CD4-positive, CD25-positive, alpha-beta regulatory T cell (primary cell): ENCODE measurements around the gene TXLNA. TPM values are rescaled to one million over a fixed set of nuclear protein-coding genes. Genes with fewer than 3 reads are reported as not detected.

Experiments
- ATAC-seq, 2 donors: fragments of 150-1000 bp; cut with Tn5 transposase; one replicate each; pipeline ENCODE4 v1.10.0; 2021; ENCODE audit warnings: low read depth in 2 of 2, moderate number of reproducible peaks in 2 of 2, moderate library complexity in 1 of 2
- DNase-seq, 3 donors: peaks; one replicate each; pipeline versions ENCODE4 v3.0.0 to v3.0.0-alpha.2; 2012 to 2022; ENCODE audit warnings: mixed read lengths in 1 of 3
- H3K27ac ChIP-seq: one replicate; pipeline ENCODE4 v1.7.0; 2013; ENCODE audit warnings: mild to moderate bottlenecking, low read length; ENCODE audit not compliant: insufficient read depth, poor library complexity, severe bottlenecking
- H3K27me3 ChIP-seq: one replicate; pipeline ENCODE4 v1.7.0; 2013; ENCODE audit warnings: low read length; ENCODE audit not compliant: control insufficient read depth, insufficient read depth
- H3K36me3 ChIP-seq: one replicate; pipeline ENCODE4 v1.7.0; 2013; ENCODE audit warnings: mild to moderate bottlenecking, low read length, moderate library complexity; ENCODE audit not compliant: control insufficient read depth, insufficient read depth
- H3K4me1 ChIP-seq: 2 replicates; pipeline ENCODE4 v1.7.0; 2013; ENCODE audit warnings: mild to moderate bottlenecking, low read length; ENCODE audit not compliant: insufficient read depth, control insufficient read depth, poor library complexity, severe bottlenecking
- H3K4me3 ChIP-seq: one replicate; pipeline ENCODE4 v1.7.0; 2013; ENCODE audit warnings: low read depth, mild to moderate bottlenecking, low read length, moderate library complexity
- H3K9me3 ChIP-seq, 2 experiments: 1 replicate in 1 of 2; 2 replicates in 1 of 2; pipeline ENCODE4 v1.7.0; 2013; ENCODE audit warnings: low read length in 2 of 2, mild to moderate bottlenecking in 1 of 2, moderate library complexity in 1 of 2; ENCODE audit not compliant: control insufficient read depth in 2 of 2
- H3K27ac Mint-ChIP-seq, 3 donors: one replicate each; pipeline ENCODE4 v1.8.0; 2020 to 2022; ENCODE audit warnings: mild to moderate bottlenecking in 3 of 3, mixed read lengths in 3 of 3, moderate library complexity in 2 of 3
- H3K27me3 Mint-ChIP-seq: one replicate; pipeline ENCODE4 v1.8.0; 2022; ENCODE audit warnings: mild to moderate bottlenecking, mixed read lengths
- H3K36me3 Mint-ChIP-seq: one replicate; pipeline ENCODE4 v1.8.0; 2020; ENCODE audit warnings: mixed read lengths
- H3K4me1 Mint-ChIP-seq, 4 donors: one replicate each; pipeline ENCODE4 v1.8.0; 2020 to 2022; ENCODE audit warnings: mixed read lengths in 4 of 4, mild to moderate bottlenecking in 1 of 4
- H3K4me3 Mint-ChIP-seq, 4 donors: one replicate each; pipeline ENCODE4 v1.8.0; 2020 to 2022; ENCODE audit warnings: mild to moderate bottlenecking in 4 of 4, mixed read lengths in 4 of 4, moderate library complexity in 3 of 4
- H3K9me3 Mint-ChIP-seq, 7 donors: one replicate each; pipeline ENCODE4 v1.8.0; 2020 to 2022; ENCODE audit warnings: mixed read lengths in 7 of 7, mild to moderate bottlenecking in 3 of 7, moderate library complexity in 2 of 7
- polyA plus RNA-seq, 4 donors: library from polyadenylated mRNA; unstranded; fragments of 300-500 nt; fragmentation: Illumina TruSeq; gene quantifications; one replicate each; pipeline ENCODE4 v1.2.3, GENCODE V29; 2021
- total RNA-seq: library from RNA; stranded (reverse); gene quantifications from one replicate; pipeline ENCODE4 v1.2.3, GENCODE V29; 2022

TXLNA gene
- total and polyA plus RNA-seq, 5 donors from 2014 or later: 22.4 to 30.9 (median 25.0) TPM

DNA sequence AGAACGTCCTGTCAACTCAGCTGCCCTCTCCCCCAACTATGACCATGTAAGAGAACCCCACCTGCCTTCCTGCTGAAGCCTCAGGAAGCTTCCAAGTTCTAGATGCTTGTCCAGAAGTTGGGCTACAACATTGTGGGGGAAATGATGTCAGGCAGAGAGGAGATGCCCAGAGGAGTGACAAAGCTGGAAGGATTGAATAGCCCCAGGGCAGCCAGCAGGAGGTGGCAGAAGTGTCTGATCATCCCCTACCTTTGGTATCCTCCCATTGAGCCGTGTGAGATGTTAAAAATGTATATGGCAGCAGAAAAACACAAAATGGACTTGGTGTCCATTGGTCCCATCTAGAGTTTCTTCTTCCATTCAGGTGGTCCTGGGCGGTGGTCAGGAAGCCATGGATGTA, 49.3 kb downstream of the TXLNA start:
- Histone ChIP-seq H3K36me3 (peaks cover 68% of the 10 kb centered on the region), H3K4me1 (peaks cover 6% of the 10 kb centered on the region), H3K4me3 (no peak overlapping the region), H3K27me3 (no peaks in the 10 kb centered on the region), H3K27ac (no peak overlapping the region), H3K9me3 (no peaks in the 10 kb centered on the region)
- Mint-ChIP-seq H3K4me1 (peaks cover 4 to 17% (median 11%) of the 10 kb centered on the region in 4 donors), H3K4me3 (no peak overlapping the region), H3K36me3 (peaks cover 31% of the 10 kb centered on the region), H3K27ac (peak overlapping the region in 1 of 3 donors; percentile 45), H3K27me3 (no peaks in the 10 kb centered on the region), H3K9me3 (no peaks in the 10 kb centered on the region)
- ATAC-seq: no peak
- no peak for DNase-seq

DNA sequence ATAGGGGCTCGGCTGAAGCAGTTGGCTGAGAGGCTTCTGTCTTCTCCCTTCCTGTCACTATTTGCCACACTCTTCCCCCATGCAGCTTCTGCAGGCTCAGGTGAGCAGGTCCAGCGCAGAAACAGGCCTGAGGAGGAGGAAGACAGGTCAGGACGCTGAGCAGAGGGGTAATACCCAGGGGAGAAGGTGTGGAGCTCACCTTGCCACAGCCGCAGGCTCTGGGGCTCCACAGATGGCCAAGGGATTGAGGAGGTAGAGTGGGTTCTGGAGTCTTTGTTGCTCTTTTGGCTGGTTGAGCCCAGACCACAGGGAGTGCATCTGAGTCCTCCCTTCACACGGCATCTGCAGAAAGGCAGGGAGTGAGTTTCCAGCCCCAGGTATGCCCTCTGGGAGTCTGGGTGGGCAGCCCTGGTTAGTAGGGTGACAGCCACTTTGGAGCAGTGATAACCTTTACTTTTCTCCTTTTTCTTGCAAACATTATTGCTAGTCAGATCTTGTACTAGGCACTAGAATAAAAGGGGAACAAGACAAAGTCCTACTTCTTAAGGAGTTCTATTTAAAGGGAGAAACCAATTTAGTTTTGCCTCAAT, 52.5 kb downstream of the TXLNA start:
- no peaks in the 10 kb centered on the region for H3K9me3 ChIP-seq
- peaks cover 43% of the 10 kb centered on the region for H3K36me3 ChIP-seq
- DNase-seq: no peak
- H3K27ac ChIP-seq: no peak overlapping the region
- H3K4me3 ChIP-seq: no peak overlapping the region
- ATAC-seq: no peak
- no peaks in the 10 kb centered on the region for H3K4me1 ChIP-seq
- H3K27me3 ChIP-seq: no peaks in the 10 kb centered on the region
- Mint-ChIP-seq H3K27me3 (no peaks in the 10 kb centered on the region), H3K4me3 (no peak overlapping the region), H3K27ac (peak overlapping the region in 2 of 3 donors; percentile 58 to 63), H3K9me3 (no peaks in the 10 kb centered on the region), H3K4me1 (peaks cover 0 to 10% (median 3%) of the 10 kb centered on the region in 4 donors), H3K36me3 (peaks cover 20% of the 10 kb centered on the region)

DNA sequence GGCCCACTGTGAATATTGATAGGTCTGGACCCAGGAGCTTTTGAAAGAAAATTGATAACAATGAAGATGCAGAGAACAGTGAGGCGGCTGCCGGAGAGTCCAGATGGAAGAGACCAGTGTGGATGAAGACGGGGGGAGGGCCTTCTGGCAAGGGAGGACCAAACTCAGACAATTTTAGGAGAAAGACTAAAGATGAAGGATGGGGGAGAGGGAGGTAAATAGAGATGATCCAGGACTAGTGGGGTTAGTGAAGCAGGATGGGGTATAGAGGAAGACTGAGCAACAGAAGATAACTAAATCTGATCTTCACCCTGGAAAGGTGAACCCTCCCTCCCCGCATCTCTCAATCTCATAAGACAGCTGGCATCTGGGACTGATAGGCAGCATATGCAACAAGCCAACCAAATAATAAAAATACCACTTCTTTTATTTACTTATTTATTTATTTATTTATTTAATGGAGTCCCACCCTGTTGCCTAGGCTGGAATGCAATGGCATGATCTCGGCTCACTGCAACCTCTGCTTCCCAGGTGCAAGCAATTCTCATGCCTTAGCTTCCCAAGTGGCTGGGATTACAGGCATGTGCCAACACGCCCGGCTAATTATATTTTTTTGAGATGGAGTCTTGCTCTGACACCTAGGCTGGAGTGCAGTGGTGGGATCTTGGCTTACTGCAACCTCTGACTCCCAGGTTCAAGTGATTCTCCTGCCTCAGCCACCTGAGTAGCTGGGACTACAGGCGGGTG, 53.3 kb downstream of the TXLNA start:
- no peaks in the 10 kb centered on the region for H3K4me1 ChIP-seq
- H3K4me3 ChIP-seq: no peak overlapping the region
- Mint-ChIP-seq H3K4me3 (no peak overlapping the region), H3K36me3 (peaks cover 14% of the 10 kb centered on the region), H3K9me3 (no peaks in the 10 kb centered on the region), H3K27me3 (no peaks in the 10 kb centered on the region), H3K27ac (peak overlapping the region in 2 of 3 donors; percentile 58 to 79), H3K4me1 (peaks cover 0 to 7% (median 1%) of the 10 kb centered on the region in 4 donors)
- ATAC-seq (no peak), DNase-seq (no peak)
- no peak overlapping the region for H3K27ac ChIP-seq
- no peaks in the 10 kb centered on the region for H3K9me3 ChIP-seq
- peaks cover 37% of the 10 kb centered on the region for H3K36me3 ChIP-seq
- no peaks in the 10 kb centered on the region for H3K27me3 ChIP-seq

DNA sequence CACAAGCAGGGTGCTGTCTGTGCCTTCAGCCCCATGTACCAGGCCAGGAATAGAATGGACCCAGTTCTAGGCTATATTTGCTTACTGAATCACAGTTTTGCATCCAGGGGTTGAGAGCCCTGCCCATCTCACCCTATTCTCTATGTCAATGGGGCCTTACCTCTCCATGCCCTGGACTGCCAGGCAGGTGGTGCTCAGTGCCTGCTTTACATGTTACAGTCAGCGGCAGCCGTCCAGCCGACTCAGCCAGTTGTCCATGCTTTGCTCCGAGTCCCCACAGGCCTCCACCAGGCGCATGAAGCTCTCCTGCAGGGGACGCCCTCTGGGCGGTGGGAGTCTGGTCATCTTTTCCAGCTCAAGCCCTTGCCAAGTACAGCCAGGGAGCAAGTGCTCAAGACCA, 55.3 kb downstream of the TXLNA start:
- Mint-ChIP-seq H3K36me3 (no peaks in the 10 kb centered on the region), H3K4me1 (peaks cover 0 to 5% (median under 1%) of the 10 kb centered on the region in 4 donors), H3K4me3 (no peak overlapping the region), H3K27me3 (no peaks in the 10 kb centered on the region), H3K9me3 (no peaks in the 10 kb centered on the region), H3K27ac (no peak overlapping the region)
- H3K4me1 ChIP-seq: peaks cover under 1% of the 10 kb centered on the region
- peaks cover 21% of the 10 kb centered on the region for H3K36me3 ChIP-seq
- H3K27ac ChIP-seq: no peak overlapping the region
- no peaks in the 10 kb centered on the region for H3K27me3 ChIP-seq
- no peaks in the 10 kb centered on the region for H3K9me3 ChIP-seq
- ATAC-seq: no peak
- DNase-seq: no peak
- H3K4me3 ChIP-seq: no peak overlapping the region

DNA sequence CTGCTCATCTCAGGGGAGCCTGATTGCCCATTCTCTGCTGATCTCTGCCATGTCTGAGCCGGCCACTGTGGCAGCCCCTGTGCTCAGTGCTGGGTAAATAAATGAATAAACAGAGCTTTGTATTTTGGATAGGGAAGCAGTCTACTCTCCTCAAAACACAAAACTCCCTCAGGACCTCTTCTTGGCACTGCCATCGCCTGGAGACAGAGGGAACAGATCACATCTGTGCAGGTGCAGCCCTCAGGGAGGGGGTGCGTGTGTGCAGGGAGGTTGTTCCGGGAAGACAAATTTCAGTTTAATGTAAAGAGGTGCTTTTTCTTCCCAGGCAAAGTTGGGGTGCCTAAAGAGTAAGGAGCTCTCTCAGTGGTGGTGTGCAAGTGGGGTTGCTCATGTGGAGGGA, 59.9 kb downstream of the TXLNA start:
- Histone ChIP-seq H3K4me1 (peaks cover 22% of the 10 kb centered on the region), H3K9me3 (no peaks in the 10 kb centered on the region), H3K27ac (no peak overlapping the region), H3K4me3 (no peak overlapping the region), H3K36me3 (no peaks in the 10 kb centered on the region), H3K27me3 (no peaks in the 10 kb centered on the region)
- Mint-ChIP-seq H3K27ac (peak overlapping the region in 1 of 3 donors; percentile 53), H3K9me3 (no peaks in the 10 kb centered on the region), H3K4me1 (peaks cover 0 to 21% (median 9%) of the 10 kb centered on the region in 4 donors), H3K36me3 (no peaks in the 10 kb centered on the region), H3K4me3 (peak overlapping the region; percentile 82 to 96 (median 92)), H3K27me3 (no peaks in the 10 kb centered on the region)
- ATAC-seq: no peak
- no peak for DNase-seq

DNA sequence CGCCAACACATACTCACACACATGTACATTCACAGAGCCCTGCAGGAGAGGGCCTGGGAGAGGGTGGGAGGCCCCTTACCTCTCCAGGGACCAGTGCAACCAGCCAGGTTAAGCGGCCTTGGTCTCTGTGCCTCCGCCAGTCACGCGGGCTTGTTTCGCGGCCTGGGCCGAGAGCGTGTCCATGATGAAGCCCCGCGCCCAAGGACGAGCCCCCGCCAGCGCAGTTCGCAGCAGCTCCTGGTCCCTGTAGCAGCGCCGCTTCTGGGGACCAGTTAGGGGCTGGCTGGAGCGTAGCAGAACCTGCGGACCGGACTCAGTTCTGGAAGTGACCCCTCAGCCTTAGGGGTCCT, 60.3 kb downstream of the TXLNA start:
- no peaks in the 10 kb centered on the region for H3K9me3 Mint-ChIP-seq
- peak overlapping the region in 1 of 3 donors; percentile 89 for H3K27ac Mint-ChIP-seq
- Histone ChIP-seq H3K9me3 (no peaks in the 10 kb centered on the region), H3K27ac (no peak overlapping the region), H3K4me3 (no peak overlapping the region), H3K36me3 (no peaks in the 10 kb centered on the region), H3K4me1 (peaks cover 22% of the 10 kb centered on the region), H3K27me3 (no peaks in the 10 kb centered on the region)
- H3K36me3 Mint-ChIP-seq: no peaks in the 10 kb centered on the region
- ATAC-seq (no peak), DNase-seq (no peak)
- H3K4me1 Mint-ChIP-seq: peaks cover 0 to 21% (median 9%) of the 10 kb centered on the region in 4 donors
- peak overlapping the region; percentile 92 to 96 (median 92) for H3K4me3 Mint-ChIP-seq
- no peaks in the 10 kb centered on the region for H3K27me3 Mint-ChIP-seq

DNA sequence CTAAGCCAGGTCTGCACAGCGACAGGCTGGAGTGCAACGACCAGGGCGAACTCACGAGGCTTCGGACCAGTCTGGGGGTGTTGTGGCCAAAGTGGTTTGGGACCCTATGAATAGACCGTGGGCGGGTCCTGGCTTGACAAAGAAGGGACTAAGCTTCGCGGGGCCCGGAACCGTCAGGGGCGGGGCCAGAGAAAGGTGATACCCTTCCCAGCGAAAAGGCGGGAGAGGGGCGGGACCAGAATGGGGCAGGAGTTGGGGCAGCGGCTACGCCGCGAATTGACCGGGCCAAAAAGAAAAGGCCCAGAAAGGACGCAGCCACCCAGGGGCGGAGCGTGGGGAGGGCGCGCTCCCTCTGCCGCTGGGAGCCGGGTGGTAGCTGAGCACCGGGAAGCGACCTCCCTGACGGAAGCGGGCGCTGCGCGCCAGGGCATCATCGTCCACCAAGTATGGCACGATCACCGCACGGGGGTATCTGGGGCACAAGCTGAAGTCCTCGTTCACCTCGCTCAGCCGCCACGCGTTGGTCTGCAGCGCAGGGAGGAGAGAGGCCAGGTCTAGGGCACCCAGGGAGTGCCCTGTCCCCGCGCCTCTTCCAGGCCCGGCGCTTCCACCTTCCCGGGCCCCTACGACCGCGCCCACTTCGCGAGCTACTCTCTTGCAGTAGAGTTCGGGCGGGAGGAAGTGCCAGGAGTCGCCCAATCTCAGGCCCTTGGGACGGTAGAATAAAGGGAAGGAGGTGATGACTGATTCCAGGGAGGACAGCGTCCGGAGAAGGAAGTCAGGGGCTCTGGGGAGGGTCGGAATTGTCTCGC, 60.9 kb downstream of the TXLNA start:
- H3K36me3 ChIP-seq: no peaks in the 10 kb centered on the region
- Mint-ChIP-seq H3K4me1 (peaks cover 0 to 21% (median 9%) of the 10 kb centered on the region in 4 donors), H3K9me3 (no peaks in the 10 kb centered on the region), H3K4me3 (peak overlapping the region; percentile 92 to 96 (median 92)), H3K27ac (peak overlapping the region; percentile 38 to 89 (median 69)), H3K36me3 (no peaks in the 10 kb centered on the region), H3K27me3 (no peaks in the 10 kb centered on the region)
- DNase-seq (peak; percentile 57 to 72 (median 63)), ATAC-seq (peak; percentile 56 to 65)
- H3K9me3 ChIP-seq: no peaks in the 10 kb centered on the region
- peaks cover 22% of the 10 kb centered on the region for H3K4me1 ChIP-seq
- no peaks in the 10 kb centered on the region for H3K27me3 ChIP-seq
- peak overlapping the region; percentile 70 for H3K4me3 ChIP-seq
- peak overlapping the region; percentile 51 for H3K27ac ChIP-seq
